Ramos (cell line): Measurements from ENCODE around the gene PTPRM.

Source experiments
- in situ Hi-C: fragments of 300-500 bp; cut with MboI; formaldehyde crosslinking; loops from one replicate; pipeline ENCODE4 v1.14.3; 2022; ENCODE audit warnings: low sequenced_read_pairs; ENCODE audit not compliant: unreplicated experiment

Gene PTPRM

DNA sequence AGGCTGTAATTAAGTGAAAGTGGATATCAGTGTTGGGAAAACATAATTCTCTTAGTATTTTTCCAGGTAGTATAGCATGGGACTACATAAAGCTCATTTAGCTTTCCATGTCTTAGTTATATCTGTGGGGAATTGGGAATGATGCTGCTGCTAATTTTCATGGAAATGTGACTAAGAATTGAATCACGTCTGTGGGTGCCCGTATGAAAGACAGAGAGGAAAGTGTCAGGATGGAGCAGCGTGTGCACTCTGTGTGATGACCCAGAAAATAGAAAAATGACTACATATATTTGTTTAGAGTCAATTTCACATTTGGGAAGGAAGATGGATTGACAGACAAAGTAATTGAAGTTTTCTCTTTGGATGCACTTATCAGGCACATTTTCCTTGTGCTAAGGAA, 212.1 kb downstream of the PTPRM start:
- in situ Hi-C loops: no loop called here

GRCh38 chr18:7784171-7784570, 217.1 kb downstream of the PTPRM start:
- in situ Hi-C loops: no loop called here

GRCh38 chr18:7786569-7786968, 219.5 kb downstream of the PTPRM start:
- in situ Hi-C loops: no loop called here

DNA sequence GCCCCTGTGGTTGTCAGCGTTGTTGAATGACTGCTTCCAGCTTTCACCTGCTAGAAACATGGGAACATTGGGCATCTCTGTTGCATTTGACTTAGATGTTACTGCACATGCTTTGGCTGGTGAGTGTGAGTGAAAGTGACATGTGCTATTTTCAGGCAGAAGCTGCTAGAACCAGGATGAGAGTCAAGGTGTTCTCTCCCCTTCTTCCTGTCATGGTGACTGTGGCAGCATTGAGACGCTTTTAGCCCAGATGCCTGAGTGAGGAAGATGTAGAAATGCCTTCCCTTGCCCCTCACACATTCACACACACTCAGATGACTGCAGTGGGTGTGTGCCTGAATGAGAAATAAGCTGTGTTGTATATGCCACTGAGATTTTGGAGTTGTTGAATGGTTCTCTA, 220.2 kb downstream of the PTPRM start:
- in situ Hi-C loops: no loop called here

DNA sequence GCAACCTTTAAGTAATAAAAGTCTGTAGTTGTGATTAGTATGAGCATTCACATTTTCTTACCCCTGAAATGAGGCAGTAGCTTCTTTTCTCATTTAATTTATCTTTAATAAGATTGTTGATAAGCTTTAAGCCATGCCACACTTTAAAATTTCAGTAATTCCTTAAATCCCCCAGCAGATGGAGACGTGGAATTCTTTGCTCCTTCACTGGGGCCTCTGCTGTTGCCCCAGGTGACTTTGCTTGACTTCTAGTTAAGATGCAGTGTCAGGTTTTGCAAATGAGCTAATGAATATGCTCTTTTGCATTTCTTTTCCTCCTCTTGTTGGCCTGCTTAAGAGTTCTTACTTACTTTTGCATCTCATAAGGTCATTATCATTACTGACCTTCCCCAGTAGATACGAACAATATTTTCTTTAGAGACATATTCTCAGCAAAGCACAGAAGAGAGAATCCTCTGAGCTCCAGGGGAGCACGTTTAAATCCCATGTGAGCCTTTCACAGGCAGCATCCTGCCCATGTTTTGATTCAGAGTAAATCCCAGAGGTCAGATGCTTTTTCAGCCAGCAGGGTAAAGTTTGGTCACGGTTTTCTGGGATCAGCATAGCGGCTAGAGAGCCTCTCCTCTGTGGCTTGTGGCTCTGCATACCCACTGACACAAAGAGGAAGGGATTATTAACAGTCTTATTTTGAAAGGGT, 222.9 kb downstream of the PTPRM start:
- in situ Hi-C loops: no loop called here

DNA sequence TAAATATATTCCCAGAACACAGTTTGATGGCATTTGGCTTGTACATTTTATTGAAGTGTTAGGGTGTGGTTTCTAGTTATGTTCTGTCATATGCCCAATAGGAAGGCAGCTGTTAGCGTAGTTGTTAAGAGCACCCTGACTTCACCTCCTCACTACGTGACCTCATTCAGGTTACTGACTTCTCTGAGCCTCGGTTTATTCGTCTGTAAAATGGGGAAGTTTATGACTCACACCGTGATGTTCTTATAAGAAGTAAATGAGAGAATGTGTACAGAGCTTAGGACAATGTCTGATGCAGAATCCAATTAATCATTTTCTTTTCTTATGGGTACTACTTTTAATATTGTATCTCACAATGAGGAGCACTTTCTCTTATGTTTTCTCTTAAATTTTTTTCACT, 226.0 kb downstream of the PTPRM start:
- in situ Hi-C loops: no loop called here

- in situ Hi-C loops: no loop called here
Observed at GRCh38 chr18:7803956-7804469, 236.9 kb downstream of the PTPRM start.

DNA sequence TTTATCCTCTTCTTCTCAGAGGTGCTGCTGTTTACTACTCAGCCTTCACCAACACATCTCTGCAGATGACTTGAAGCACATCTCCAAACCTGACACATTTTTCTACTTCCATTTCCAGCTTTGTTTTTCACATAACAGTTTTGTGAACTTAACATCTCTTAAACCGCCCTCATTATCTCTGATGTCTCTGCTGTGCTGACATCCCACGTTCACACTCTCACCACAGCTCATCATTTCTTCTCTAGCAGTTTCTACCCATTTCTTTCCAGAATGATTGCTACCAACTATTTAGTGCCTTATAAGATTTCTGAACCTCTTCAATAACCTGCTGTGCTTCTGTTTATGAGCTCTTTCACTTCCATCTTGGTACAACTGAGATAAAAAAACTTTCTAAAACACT, 238.0 kb downstream of the PTPRM start:
- in situ Hi-C loops: no loop called here

DNA sequence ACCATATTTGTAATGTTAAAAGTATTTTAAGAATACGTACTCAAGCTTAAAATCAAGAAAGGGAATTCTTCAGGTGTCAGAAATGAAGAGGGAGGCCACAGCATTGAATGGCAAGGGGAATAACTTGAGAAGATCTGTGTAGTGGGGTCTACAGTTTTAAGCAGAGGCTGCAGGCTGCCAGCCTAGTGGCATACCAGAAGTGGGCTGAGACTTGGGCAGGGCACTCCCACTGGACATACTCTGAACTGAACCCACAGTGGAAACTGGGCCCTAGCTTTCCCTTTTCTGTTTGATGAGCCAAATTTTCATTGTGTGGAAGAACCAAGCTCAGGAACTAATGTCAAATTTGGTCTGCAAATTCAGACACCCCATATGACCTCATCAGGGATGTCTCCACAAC, 238.8 kb downstream of the PTPRM start:
- in situ Hi-C loops: no loop called here

DNA sequence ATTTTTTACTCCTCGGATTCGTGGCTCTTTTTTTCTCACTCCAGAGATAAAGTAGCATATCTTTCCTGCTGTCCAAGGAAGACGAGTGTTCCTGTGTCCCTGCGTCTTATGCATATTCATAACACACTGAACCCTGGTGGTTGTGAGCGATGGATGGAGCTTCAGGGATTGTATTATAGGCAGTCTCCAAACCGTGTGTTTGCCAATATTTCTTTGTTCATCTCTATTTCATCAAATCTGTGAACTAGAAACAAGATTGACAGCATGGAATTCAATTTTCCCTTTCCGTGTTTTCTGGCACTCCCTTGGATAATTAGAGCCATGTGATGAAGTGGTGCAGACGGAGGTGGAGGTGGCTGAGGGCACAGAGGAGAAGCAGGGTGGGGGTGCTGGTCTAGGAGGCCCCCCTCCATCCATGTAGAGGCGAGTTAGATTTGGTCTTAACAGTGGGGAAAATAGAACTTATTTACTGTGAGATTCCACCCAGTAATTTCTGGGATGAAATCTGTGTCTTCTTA, 240.9 kb downstream of the PTPRM start:
- in situ Hi-C loops: no loop called here

GRCh38 chr18:7808992-7809391, 241.9 kb downstream of the PTPRM start:
- in situ Hi-C loops: no loop called here

DNA sequence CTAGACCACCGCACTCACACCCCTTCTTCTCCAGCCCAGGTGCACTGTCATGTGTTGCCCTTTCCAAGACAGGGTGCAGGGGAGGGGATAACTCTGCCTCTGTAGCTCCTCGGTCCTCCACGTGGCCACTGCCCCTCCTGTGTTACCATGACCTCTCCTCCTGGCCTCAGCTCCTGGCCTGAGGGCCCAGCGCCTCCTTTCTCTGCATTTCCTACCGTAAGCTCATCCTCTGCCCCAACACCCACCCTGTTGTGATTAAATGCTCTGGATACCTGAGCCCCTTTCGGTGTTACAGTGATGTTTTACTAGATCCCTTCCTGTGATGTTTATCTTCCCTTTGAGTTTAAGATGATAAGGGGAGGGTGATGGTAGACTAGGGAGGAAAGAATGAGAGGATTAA, 242.3 kb downstream of the PTPRM start:
- in situ Hi-C loops: no loop called here

DNA sequence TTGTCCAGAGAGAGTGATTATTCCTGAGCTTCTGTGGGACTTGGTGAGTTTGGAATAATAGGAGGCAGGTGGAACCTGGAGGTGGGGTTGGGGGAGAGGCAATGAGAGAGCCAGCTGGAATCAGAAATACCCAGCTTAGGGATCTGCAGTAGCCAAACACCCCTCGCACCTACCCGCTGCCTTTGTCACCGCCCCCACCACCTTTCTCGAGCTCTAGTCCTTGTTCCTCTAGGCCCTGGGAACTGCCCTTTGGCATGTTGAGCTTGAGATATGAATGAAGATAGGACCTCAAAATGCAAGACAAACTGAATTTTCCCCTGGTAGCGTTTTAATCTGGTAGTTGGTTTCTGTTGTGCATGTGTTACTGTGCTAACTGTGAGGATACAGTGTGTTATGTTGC, 242.9 kb downstream of the PTPRM start:
- in situ Hi-C loops: no loop called here

DNA sequence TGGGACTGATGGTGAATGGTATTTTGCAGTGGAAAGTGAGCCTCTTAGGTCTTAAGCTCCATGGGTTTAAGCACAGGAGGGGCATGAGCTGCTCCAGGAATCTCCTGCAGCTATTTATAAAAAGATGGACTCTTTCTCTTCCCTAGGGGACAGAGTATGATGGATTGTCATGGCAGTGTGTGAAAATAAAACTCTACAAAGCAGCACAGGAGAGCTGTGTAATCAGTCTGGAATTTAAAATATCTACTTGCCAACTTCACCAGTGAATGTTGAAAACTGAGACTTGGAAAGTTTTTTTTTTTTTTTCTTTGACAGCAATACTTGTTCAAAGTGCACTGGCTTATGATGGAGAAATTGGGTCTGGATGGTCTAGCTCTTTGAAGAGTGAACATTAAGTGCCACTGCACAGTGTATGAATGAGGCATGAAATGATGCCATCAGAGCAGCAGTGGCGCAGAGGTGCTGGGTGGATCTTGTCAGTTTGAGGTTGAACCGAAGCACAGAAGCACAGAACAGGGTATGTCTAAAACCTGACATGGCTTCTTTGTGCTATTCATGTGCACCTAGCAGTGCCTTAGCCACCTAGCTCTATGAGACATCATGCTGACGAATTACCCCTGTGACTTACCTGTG, 245.4 kb downstream of the PTPRM start:
- in situ Hi-C loops: no loop called here

DNA sequence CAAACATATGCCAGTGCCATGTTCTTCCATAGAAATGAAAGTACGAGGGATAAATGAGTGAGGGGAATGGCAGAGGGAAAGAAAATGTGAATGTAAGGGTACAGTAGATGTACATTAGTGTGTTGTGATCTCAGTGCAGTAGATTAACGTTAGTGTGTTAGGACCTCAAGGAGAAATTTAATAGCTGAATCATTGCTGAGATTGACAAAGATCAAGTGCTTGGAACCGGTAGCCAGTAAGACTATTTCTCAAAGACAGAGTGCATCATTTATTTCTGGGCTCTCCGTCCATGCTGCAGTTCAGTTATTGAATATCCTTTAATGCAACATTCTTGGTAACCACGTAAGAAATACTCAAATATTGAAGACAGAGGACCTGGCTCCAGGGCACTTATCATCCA, 246.0 kb downstream of the PTPRM start:
- in situ Hi-C loops: no loop called here

GRCh38 chr18:7814754-7815315, 247.7 kb downstream of the PTPRM start:
- in situ Hi-C loops: no loop called here

- in situ Hi-C loops: no loop called here
Observed at GRCh38 chr18:7815787-7816186, 248.7 kb downstream of the PTPRM start.

DNA sequence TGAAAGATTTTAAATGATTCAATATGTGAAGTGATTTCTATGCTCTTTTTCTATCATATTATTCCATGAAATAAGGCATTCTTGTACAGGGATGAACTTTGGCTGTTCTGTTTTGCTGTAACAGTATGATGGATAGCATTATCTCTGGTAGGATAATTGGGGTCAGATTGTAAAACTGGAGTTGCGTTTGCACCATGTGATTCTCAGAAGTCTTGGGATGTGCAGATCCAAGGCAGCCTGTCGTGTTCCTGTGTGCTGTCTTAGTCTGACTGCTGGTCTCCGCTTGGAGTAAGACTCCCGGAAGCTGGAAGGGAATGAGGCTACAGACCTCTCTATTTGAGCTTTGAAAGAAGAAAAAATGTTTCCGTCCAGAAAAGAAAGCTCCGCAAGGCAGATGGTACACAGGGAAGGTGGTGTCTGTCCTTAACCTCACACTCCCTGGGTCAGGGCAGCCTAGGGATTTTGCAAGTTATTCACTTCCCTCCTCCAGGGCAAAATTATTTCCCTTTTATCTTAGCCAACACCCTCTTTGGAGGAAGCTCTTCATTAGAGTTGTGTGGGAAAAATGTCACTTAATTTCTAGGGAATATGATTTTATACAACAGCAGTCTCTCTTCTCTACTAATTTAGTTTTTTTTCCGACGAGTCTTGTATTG, 250.6 kb downstream of the PTPRM start:
- in situ Hi-C loops: no loop called here

- in situ Hi-C loops: no loop called here
Observed at GRCh38 chr18:7821784-7822183, 254.7 kb downstream of the PTPRM start.

- in situ Hi-C loops: no loop called here
Observed at GRCh38 chr18:7822435-7823331, 255.6 kb downstream of the PTPRM start.
